Uterus (tissue), 4 donors: ENCODE measurements around the gene PCID2. TPM values are rescaled to one million over a fixed set of nuclear protein-coding genes. Genes with fewer than 3 reads are reported as not detected.

ENCODE experiments used
- DNase-seq, 2 donors: peaks; one replicate each; pipeline ENCODE4 v3.0.0-alpha.2; 2019 to 2020
- H3K27ac ChIP-seq, 2 donors: fragments of 200-600 bp; sonication (generic); 1 replicate in 1 of 2; 2 replicates in 1 of 2; pipeline ENCODE4 v1.5.1; 2016 to 2018
- H3K27me3 ChIP-seq, 2 donors: fragments of 200-600 bp; sonication (generic); one replicate each; pipeline ENCODE4 v1.5.1; 2018 to 2019; ENCODE audit warnings: control low read depth in 1 of 2
- H3K36me3 ChIP-seq, 2 donors: fragments of 200-600 bp; sonication (generic); one replicate each; pipeline ENCODE4 v1.5.1; 2019; ENCODE audit warnings: control low read depth in 1 of 2
- H3K4me1 ChIP-seq, 2 donors: fragments of 200-600 bp; sonication (generic); one replicate each; pipeline ENCODE4 v1.5.1; 2018 to 2019; ENCODE audit warnings: control low read depth in 1 of 2
- H3K4me3 ChIP-seq, 2 donors: fragments of 200-600 bp; sonication (generic); 1 replicate in 1 of 2; 2 replicates in 1 of 2; pipeline ENCODE4 v1.5.1; 2018 to 2019; ENCODE audit warnings: mild to moderate bottlenecking in 1 of 2
- H3K9me3 ChIP-seq, 2 donors: fragments of 200-600 bp; sonication (generic); one replicate each; pipeline ENCODE4 v1.5.1; 2019; ENCODE audit warnings: control low read depth in 1 of 2
- POLR2A ChIP-seq, 2 donors: fragments of 450-650 bp; IDR thresholded peaks; one replicate each; pipeline ENCODE4 v1.6.1; 2016; ENCODE audit warnings: antibody characterized with exemption in 2 of 2, mild to moderate bottlenecking in 1 of 2, moderate library complexity in 1 of 2
- intact Hi-C: fragments of 100-400 bp; cut with DNase I; formaldehyde crosslinking; loops from one replicate; pipeline ENCODE4 v1.15.1; 2023; ENCODE audit warnings: low total_unique reads
- total RNA-seq, 4 donors: library from RNA; depleted of rRNA in 3 of 4; stranded (reverse); fragments of >200 nt in 3 of 4; gene quantifications; one replicate each; pipeline versions ENCODE4 v1.1.0 to v1.2.4, GENCODE V29; 2014 to 2023
- TF ChIP-seq, protein P1 (sequence below), 4 experiments: fragments of 200-600 bp in 2 of 4; fragments of 450-650 bp in 2 of 4; sonication (generic) in 2 of 4; IDR thresholded peaks; one replicate each; pipeline ENCODE4 v1.5.1; 2016 to 2019; ENCODE audit warnings: antibody characterized with exemption in 4 of 4, mild to moderate bottlenecking in 2 of 4, moderate library complexity in 1 of 4
- donor health status: DM: yes; HTN: yes; CAD: no.

PCID2 gene
- total RNA-seq, 4 donors from 2014 or later, result 35.9 to 75.6 (median 70.7) TPM

DNA sequence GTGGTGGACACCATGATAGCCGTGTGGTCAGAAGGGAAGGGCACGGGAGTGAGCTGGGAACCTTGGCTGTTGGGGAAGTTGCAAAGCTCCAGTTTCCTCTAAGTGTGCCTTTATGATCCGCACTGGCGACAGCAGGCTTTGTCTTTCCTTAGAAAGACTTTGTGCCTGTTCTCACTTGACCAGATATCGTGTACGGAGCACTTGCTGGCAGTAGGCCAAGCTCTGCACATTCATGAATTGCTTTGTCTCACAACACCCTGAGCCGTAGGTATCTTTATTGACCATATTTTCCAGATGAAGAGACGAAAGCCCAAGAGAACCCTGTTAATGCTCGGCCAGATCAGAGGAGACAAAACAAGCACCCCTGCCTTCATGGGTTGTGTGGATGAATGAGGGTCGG lies 16.0 kb upstream of the PCID2 start:
- DNase-seq, result no peak
- intact Hi-C loops, result no loop called here
- H3K9me3 ChIP-seq, result no peaks in the 10 kb centered on the region
- no peaks in the 10 kb centered on the region for H3K27me3 ChIP-seq
- H3K36me3 ChIP-seq, result no peaks in the 10 kb centered on the region
- TF ChIP-seq, protein P1, sequence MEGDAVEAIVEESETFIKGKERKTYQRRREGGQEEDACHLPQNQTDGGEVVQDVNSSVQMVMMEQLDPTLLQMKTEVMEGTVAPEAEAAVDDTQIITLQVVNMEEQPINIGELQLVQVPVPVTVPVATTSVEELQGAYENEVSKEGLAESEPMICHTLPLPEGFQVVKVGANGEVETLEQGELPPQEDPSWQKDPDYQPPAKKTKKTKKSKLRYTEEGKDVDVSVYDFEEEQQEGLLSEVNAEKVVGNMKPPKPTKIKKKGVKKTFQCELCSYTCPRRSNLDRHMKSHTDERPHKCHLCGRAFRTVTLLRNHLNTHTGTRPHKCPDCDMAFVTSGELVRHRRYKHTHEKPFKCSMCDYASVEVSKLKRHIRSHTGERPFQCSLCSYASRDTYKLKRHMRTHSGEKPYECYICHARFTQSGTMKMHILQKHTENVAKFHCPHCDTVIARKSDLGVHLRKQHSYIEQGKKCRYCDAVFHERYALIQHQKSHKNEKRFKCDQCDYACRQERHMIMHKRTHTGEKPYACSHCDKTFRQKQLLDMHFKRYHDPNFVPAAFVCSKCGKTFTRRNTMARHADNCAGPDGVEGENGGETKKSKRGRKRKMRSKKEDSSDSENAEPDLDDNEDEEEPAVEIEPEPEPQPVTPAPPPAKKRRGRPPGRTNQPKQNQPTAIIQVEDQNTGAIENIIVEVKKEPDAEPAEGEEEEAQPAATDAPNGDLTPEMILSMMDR (IDR thresholded peaks at IDR 0.05), result no peak
- TF ChIP-seq POLR2A (IDR thresholded peaks at IDR 0.05), result no peak
- H3K27ac ChIP-seq, result no peak overlapping the region
- no peak overlapping the region for H3K4me3 ChIP-seq
- H3K4me1 ChIP-seq, result no peaks in the 10 kb centered on the region

GRCh38 chr13:113223070-113223469 lies 14.6 kb upstream of the PCID2 start:
- no peak for DNase-seq
- no peaks in the 10 kb centered on the region for H3K27me3 ChIP-seq
- no peak overlapping the region for H3K27ac ChIP-seq
- no peak for TF ChIP-seq POLR2A (IDR thresholded peaks at IDR 0.05)
- TF ChIP-seq, protein P1 (IDR thresholded peaks at IDR 0.05), result no peak
- H3K36me3 ChIP-seq, result no peaks in the 10 kb centered on the region
- intact Hi-C loops, result no loop called here
- no peak overlapping the region for H3K4me3 ChIP-seq
- no peaks in the 10 kb centered on the region for H3K9me3 ChIP-seq
- no peaks in the 10 kb centered on the region for H3K4me1 ChIP-seq

GRCh38 chr13:113220877-113221276 lies 12.4 kb upstream of the PCID2 start:
- no peak for TF ChIP-seq POLR2A (IDR thresholded peaks at IDR 0.05)
- TF ChIP-seq, protein P1 (IDR thresholded peaks at IDR 0.05), result no peak
- H3K27ac ChIP-seq, result no peak overlapping the region
- no peaks in the 10 kb centered on the region for H3K9me3 ChIP-seq
- no peak for DNase-seq
- peaks cover 0 to 9% of the 10 kb centered on the region in 2 donors for H3K4me1 ChIP-seq
- no peak overlapping the region for H3K4me3 ChIP-seq
- intact Hi-C loops, result no loop called here
- no peaks in the 10 kb centered on the region for H3K27me3 ChIP-seq
- H3K36me3 ChIP-seq, result no peaks in the 10 kb centered on the region

GRCh38 chr13:113220141-113220598 lies 11.7 kb upstream of the PCID2 start:
- peaks cover 0 to 11% of the 10 kb centered on the region in 2 donors for H3K4me1 ChIP-seq
- no peaks in the 10 kb centered on the region for H3K36me3 ChIP-seq
- TF ChIP-seq POLR2A (IDR thresholded peaks at IDR 0.05), result no peak
- TF ChIP-seq, protein P1 (IDR thresholded peaks at IDR 0.05), result no peak
- no peak for DNase-seq
- no peaks in the 10 kb centered on the region for H3K9me3 ChIP-seq
- H3K27me3 ChIP-seq, result no peaks in the 10 kb centered on the region
- no peak overlapping the region for H3K4me3 ChIP-seq
- no peak overlapping the region for H3K27ac ChIP-seq
- intact Hi-C loops, result no loop called here

DNA sequence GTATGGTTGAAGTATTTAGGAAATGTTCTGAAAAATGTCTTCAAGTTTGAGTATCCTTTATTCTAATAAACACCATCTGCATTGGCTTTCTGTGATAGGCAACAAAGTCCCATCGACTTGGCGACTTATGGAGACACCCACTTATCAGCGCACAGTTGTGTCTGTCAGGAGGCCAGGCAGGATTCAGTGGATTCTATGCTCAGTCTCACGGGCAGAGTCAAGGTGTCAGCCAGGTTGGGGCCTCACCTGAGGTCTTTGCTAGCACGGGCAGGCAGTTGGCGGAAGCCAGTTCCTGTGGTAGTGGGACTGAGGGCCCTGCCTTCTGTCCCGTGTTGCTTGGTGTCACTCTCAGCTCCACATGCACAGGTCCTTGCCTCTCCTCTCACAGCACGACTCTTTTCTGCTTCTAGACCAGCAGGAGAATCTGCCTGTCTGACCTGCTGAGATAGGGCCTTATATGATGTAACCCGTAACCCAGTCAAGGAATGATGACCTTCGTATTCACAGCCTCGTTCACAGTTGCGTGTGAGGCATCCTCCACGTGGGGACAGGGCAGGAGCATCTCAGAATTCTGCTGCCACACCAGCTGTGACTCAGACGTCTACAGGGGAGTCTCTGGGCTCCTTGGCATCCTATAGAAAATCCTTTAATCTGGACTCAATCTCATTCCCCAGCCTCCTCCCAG lies 10.9 kb upstream of the PCID2 start:
- TF ChIP-seq, protein P1 (IDR thresholded peaks at IDR 0.05), result no peak
- no peak for TF ChIP-seq POLR2A (IDR thresholded peaks at IDR 0.05)
- DNase-seq, result no peak
- H3K27me3 ChIP-seq, result no peaks in the 10 kb centered on the region
- H3K36me3 ChIP-seq, result no peaks in the 10 kb centered on the region
- intact Hi-C loops, result no loop called here
- H3K4me3 ChIP-seq, result no peak overlapping the region
- peaks cover 0 to 11% of the 10 kb centered on the region in 2 donors for H3K4me1 ChIP-seq
- H3K9me3 ChIP-seq, result no peaks in the 10 kb centered on the region
- H3K27ac ChIP-seq, result no peak overlapping the region
